ENCODE data around the gene ZIC5. TPM values are rescaled to one million over a fixed set of nuclear protein-coding genes. Genes with fewer than 3 reads are reported as not detected.
"Not testable (repeated sequence)": the region's sequence is repeated elsewhere in the genome, so short reads cannot be mapped to it uniquely, and the experiment has no call there.

The ZIC5 gene
- total RNA-seq, 1 experiment from 2014 or later, result 0.66 TPM

- H3K36me3 Mint-ChIP-seq (ENCODE audit: insufficient read depth, unreplicated experiment), result no peaks in the 10 kb centered on the region
- peaks cover 8% of the 10 kb centered on the region for H3K27me3 Mint-ChIP-seq (ENCODE audit: insufficient read depth, unreplicated experiment)
- H3K4me3 Mint-ChIP-seq (ENCODE audit: unreplicated experiment), result no peak overlapping the region
- no peaks in the 10 kb centered on the region for H3K9me3 Mint-ChIP-seq (ENCODE audit: unreplicated experiment)
- BruUV-seq (replicated peaks), result no TSS peak
- H3K4me3 ChIP-seq (ENCODE audit: low read depth, low read length), result no peak overlapping the region
- intact Hi-C loops (cut with micrococcal nuclease; ENCODE audit: unreplicated experiment), result no loop called here
- no peak overlapping the region for H3K27ac Mint-ChIP-seq (ENCODE audit: unreplicated experiment)
- TF ChIP-seq, protein P1, sequence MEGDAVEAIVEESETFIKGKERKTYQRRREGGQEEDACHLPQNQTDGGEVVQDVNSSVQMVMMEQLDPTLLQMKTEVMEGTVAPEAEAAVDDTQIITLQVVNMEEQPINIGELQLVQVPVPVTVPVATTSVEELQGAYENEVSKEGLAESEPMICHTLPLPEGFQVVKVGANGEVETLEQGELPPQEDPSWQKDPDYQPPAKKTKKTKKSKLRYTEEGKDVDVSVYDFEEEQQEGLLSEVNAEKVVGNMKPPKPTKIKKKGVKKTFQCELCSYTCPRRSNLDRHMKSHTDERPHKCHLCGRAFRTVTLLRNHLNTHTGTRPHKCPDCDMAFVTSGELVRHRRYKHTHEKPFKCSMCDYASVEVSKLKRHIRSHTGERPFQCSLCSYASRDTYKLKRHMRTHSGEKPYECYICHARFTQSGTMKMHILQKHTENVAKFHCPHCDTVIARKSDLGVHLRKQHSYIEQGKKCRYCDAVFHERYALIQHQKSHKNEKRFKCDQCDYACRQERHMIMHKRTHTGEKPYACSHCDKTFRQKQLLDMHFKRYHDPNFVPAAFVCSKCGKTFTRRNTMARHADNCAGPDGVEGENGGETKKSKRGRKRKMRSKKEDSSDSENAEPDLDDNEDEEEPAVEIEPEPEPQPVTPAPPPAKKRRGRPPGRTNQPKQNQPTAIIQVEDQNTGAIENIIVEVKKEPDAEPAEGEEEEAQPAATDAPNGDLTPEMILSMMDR (IDR thresholded peaks at IDR 0.05; ENCODE audit: insufficient read depth in 1 of 2, low read depth in 1 of 2, low read length in 1 of 2, severe bottlenecking in 1 of 2, unreplicated experiment in 1 of 2), result no peak
- H3K9me3 ChIP-seq, result no peaks in the 10 kb centered on the region
- no peaks in the 10 kb centered on the region for H3K4me1 Mint-ChIP-seq (ENCODE audit: low read depth, unreplicated experiment)
- no peaks in the 10 kb centered on the region for H3K27me3 ChIP-seq (replicated peaks; ENCODE audit: control insufficient read depth, insufficient read depth, low read length)
- POLR2A ChIA-PET, result no interaction called here
- no peak for DNase-seq
- no peaks in the 10 kb centered on the region for H3K36me3 ChIP-seq (ENCODE audit: control insufficient read depth, insufficient read depth, low read length)
- no peaks in the 10 kb centered on the region for H3K4me1 ChIP-seq
- CTCF ChIA-PET, result no interaction called here
Observed at GRCh38 chr13:99947666-99948065, 23.9 kb downstream of the ZIC5 start.

DNA sequence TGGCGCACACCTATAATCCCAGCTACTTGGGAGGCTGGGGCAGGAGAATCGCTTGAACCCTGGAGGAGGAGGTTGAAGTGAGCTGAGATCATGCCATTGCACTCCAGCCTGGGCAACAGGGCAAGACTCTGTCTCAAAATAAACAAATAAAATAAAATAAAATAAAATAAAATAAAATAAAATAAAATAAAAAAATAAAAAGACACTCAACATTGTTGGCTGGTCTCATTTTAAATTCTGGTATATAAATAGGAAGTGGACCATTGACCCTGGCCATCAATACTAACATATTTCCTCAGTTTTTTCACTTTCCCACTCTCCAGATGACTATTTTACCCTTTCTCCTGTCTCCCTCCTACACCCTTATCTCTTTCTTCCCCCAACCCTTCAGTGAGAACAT lies 26.1 kb downstream of the ZIC5 start:
- POLR2A ChIA-PET; H3K9me3 ChIP-seq; H3K4me1 Mint-ChIP-seq (ENCODE audit: low read depth, unreplicated experiment); CTCF ChIA-PET; H3K4me1 ChIP-seq; H3K9me3 Mint-ChIP-seq (ENCODE audit: unreplicated experiment); H3K27me3 Mint-ChIP-seq (ENCODE audit: insufficient read depth, unreplicated experiment); H3K27ac Mint-ChIP-seq (ENCODE audit: unreplicated experiment); H3K4me3 Mint-ChIP-seq (ENCODE audit: unreplicated experiment); H3K36me3 ChIP-seq (ENCODE audit: control insufficient read depth, insufficient read depth, low read length); H3K36me3 Mint-ChIP-seq (ENCODE audit: insufficient read depth, unreplicated experiment); BruUV-seq (replicated peaks); H3K27me3 ChIP-seq (replicated peaks; ENCODE audit: control insufficient read depth, insufficient read depth, low read length); intact Hi-C loops (cut with micrococcal nuclease; ENCODE audit: unreplicated experiment); DNase-seq; H3K4me3 ChIP-seq (ENCODE audit: low read depth, low read length): not testable (repeated sequence)

- BruUV-seq (replicated peaks), result no TSS peak
- ChIA-PET CTCF (no interaction called here), POLR2A (no interaction called here)
- Histone ChIP-seq H3K27me3 (replicated peaks; ENCODE audit: control insufficient read depth, insufficient read depth, low read length) (no peaks in the 10 kb centered on the region), H3K9me3 (no peaks in the 10 kb centered on the region), H3K4me1 (peaks cover 5% of the 10 kb centered on the region; the same call in 1 of the 2 replicates), H3K4me3 (ENCODE audit: low read depth, low read length) (no peak overlapping the region), H3K36me3 (ENCODE audit: control insufficient read depth, insufficient read depth, low read length) (no peaks in the 10 kb centered on the region)
- no peaks in the 10 kb centered on the region for H3K36me3 Mint-ChIP-seq (ENCODE audit: insufficient read depth, unreplicated experiment)
- H3K9me3 Mint-ChIP-seq (ENCODE audit: unreplicated experiment), result no peaks in the 10 kb centered on the region
- DNase-seq, result no peak
- H3K4me1 Mint-ChIP-seq (ENCODE audit: low read depth, unreplicated experiment), result peaks cover 7% of the 10 kb centered on the region
- H3K27me3 Mint-ChIP-seq (ENCODE audit: insufficient read depth, unreplicated experiment), result peaks cover 6% of the 10 kb centered on the region
- intact Hi-C loops (cut with micrococcal nuclease; ENCODE audit: unreplicated experiment), result no loop called here
- TF ChIP-seq, protein P1 (IDR thresholded peaks at IDR 0.05; ENCODE audit: insufficient read depth in 1 of 2, low read depth in 1 of 2, low read length in 1 of 2, severe bottlenecking in 1 of 2, unreplicated experiment in 1 of 2), result no peak
- no peak overlapping the region for H3K27ac Mint-ChIP-seq (ENCODE audit: unreplicated experiment)
- H3K4me3 Mint-ChIP-seq (ENCODE audit: unreplicated experiment), result no peak overlapping the region
Observed at GRCh38 chr13:99944606-99945005, 27.0 kb downstream of the ZIC5 start.

- no peak overlapping the region for H3K4me3 Mint-ChIP-seq (ENCODE audit: unreplicated experiment)
- TF ChIP-seq, protein P1 (IDR thresholded peaks at IDR 0.05; ENCODE audit: insufficient read depth in 1 of 2, low read depth in 1 of 2, low read length in 1 of 2, severe bottlenecking in 1 of 2, unreplicated experiment in 1 of 2), result no peak
- no peak overlapping the region for H3K27ac Mint-ChIP-seq (ENCODE audit: unreplicated experiment)
- intact Hi-C loops (cut with micrococcal nuclease; ENCODE audit: unreplicated experiment), result no loop called here
- no peaks in the 10 kb centered on the region for H3K9me3 Mint-ChIP-seq (ENCODE audit: unreplicated experiment)
- Histone ChIP-seq H3K9me3 (no peaks in the 10 kb centered on the region), H3K4me1 (peaks cover 5% of the 10 kb centered on the region; the same call in 1 of the 2 replicates), H3K27me3 (replicated peaks; ENCODE audit: control insufficient read depth, insufficient read depth, low read length) (no peaks in the 10 kb centered on the region), H3K36me3 (ENCODE audit: control insufficient read depth, insufficient read depth, low read length) (no peaks in the 10 kb centered on the region), H3K4me3 (ENCODE audit: low read depth, low read length) (no peak overlapping the region)
- H3K27me3 Mint-ChIP-seq (ENCODE audit: insufficient read depth, unreplicated experiment), result peaks cover 3% of the 10 kb centered on the region
- H3K4me1 Mint-ChIP-seq (ENCODE audit: low read depth, unreplicated experiment), result peaks cover 7% of the 10 kb centered on the region
- no peak for DNase-seq
- no TSS peak for BruUV-seq (replicated peaks)
- ChIA-PET POLR2A (no interaction called here), CTCF (no interaction called here)
- H3K36me3 Mint-ChIP-seq (ENCODE audit: insufficient read depth, unreplicated experiment), result no peaks in the 10 kb centered on the region
Observed at GRCh38 chr13:99944102-99944501, 27.5 kb downstream of the ZIC5 start.
